GM23338 (cell line): ENCODE data around the gene MTRF1. TPM values are rescaled to one million over a fixed set of nuclear protein-coding genes. Genes with fewer than 3 reads are reported as not detected.

ENCODE experiments used
- ATAC-seq: fragments of 200-7000 bp; cut with Tn5 transposase; 3 replicates; pipeline ENCODE4 v1.9.1; 2020
- DNase-seq: peaks from one replicate; pipeline ENCODE4 v3.0.0-alpha.2; 2015; ENCODE audit warnings: low spot score
- H2AFZ ChIP-seq: fragments of 200-600 bp; sonication (generic); 2 replicates; pipeline ENCODE4 v1.8.0; 2016; ENCODE audit warnings: antibody characterized with exemption, mild to moderate bottlenecking, moderate library complexity
- H3F3A ChIP-seq: fragments of 200-600 bp; sonication (generic); replicated peaks from 2 replicates; pipeline ENCODE4 v1.8.0; 2017; ENCODE audit warnings: antibody characterized with exemption, mixed run types, low read depth
- H3K27ac ChIP-seq: fragments of 200-600 bp; sonication (generic); 2 replicates; pipeline ENCODE4 v1.6.1; 2016; ENCODE audit warnings: low read depth
- H3K27me3 ChIP-seq: fragments of 200-600 bp; sonication (generic); 2 replicates; pipeline ENCODE4 v1.8.0; 2016; ENCODE audit warnings: mild to moderate bottlenecking, mixed run types, moderate library complexity; ENCODE audit not compliant: insufficient read depth
- H3K36me3 ChIP-seq: fragments of 200-600 bp; sonication (generic); 2 replicates; pipeline ENCODE4 v1.8.0; 2016; ENCODE audit warnings: mild to moderate bottlenecking; ENCODE audit not compliant: insufficient read depth
- H3K4me1 ChIP-seq: fragments of 200-600 bp; sonication (generic); 2 replicates; pipeline ENCODE4 v1.8.0; 2016; ENCODE audit warnings: mild to moderate bottlenecking, moderate library complexity; ENCODE audit not compliant: insufficient read depth
- H3K4me2 ChIP-seq: fragments of 200-600 bp; sonication (generic); 2 replicates; pipeline ENCODE4 v1.7.1; 2017; ENCODE audit warnings: mixed run types
- H3K4me3 ChIP-seq: fragments of 200-600 bp; sonication (generic); 2 replicates; pipeline ENCODE4 v1.6.1; 2016; ENCODE audit warnings: mixed run types
- H3K79me2 ChIP-seq: fragments of 200-600 bp; sonication (generic); replicated peaks from 2 replicates; pipeline ENCODE4 v1.8.0; 2017; ENCODE audit warnings: mild to moderate bottlenecking; ENCODE audit not compliant: insufficient read depth
- H3K9me2 ChIP-seq: fragments of 200-600 bp; sonication (generic); 2 replicates; pipeline ENCODE4 v1.8.0; 2017; ENCODE audit not compliant: insufficient read depth
- H4K20me1 ChIP-seq: fragments of 200-600 bp; sonication (generic); replicated peaks from 2 replicates; pipeline ENCODE4 v1.8.0; 2017; ENCODE audit warnings: mild to moderate bottlenecking; ENCODE audit not compliant: insufficient read depth
- H3K27ac Mint-ChIP-seq: 2 replicates; pipeline ENCODE4 v1.8.0; 2020; ENCODE audit warnings: inconsistent platforms, mild to moderate bottlenecking, moderate library complexity, mixed read lengths
- H3K27me3 Mint-ChIP-seq: 3 replicates; pipeline ENCODE4 v1.8.0; 2022; ENCODE audit warnings: low read depth, mild to moderate bottlenecking, moderate library complexity, mixed read lengths, inconsistent platforms; ENCODE audit not compliant: insufficient read depth, poor library complexity
- H3K36me3 Mint-ChIP-seq: 3 replicates; pipeline ENCODE4 v1.8.0; 2021; ENCODE audit warnings: low read depth, mild to moderate bottlenecking, inconsistent platforms, moderate library complexity, mixed read lengths
- H3K4me1 Mint-ChIP-seq: 3 replicates; pipeline ENCODE4 v1.8.0; 2020; ENCODE audit warnings: mild to moderate bottlenecking, inconsistent platforms, mixed read lengths
- H3K4me3 Mint-ChIP-seq: 3 replicates; pipeline ENCODE4 v1.8.0; 2021; ENCODE audit warnings: moderate library complexity, mild to moderate bottlenecking, inconsistent platforms, mixed read lengths
- H3K9me3 Mint-ChIP-seq: 3 replicates; pipeline ENCODE4 v1.8.0; 2020; ENCODE audit warnings: moderate library complexity, mild to moderate bottlenecking, inconsistent platforms, mixed read lengths
- CREB1 ChIP-seq: fragments of 250-450 bp; sonication (Bioruptor Pico); IDR thresholded peaks from 2 replicates; pipeline ENCODE4 v1.5.0; 2020; ENCODE audit warnings: low read depth, mild to moderate bottlenecking, moderate library complexity
- EZH2 ChIP-seq: fragments of 200-600 bp; sonication (generic); IDR thresholded peaks from one replicate; pipeline ENCODE4 v1.8.0; 2017; ENCODE audit warnings: antibody characterized with exemption, mild to moderate bottlenecking, low read depth; ENCODE audit not compliant: unreplicated experiment
- EZH2phosphoT487 ChIP-seq: fragments of 200-600 bp; sonication (generic); IDR thresholded peaks from one replicate; pipeline ENCODE4 v1.8.1; 2018; ENCODE audit warnings: antibody characterized with exemption; ENCODE audit not compliant: unreplicated experiment
- JUNB ChIP-seq: IDR thresholded peaks from one replicate; pipeline ENCODE4 v1.6.1; 2016; ENCODE audit warnings: antibody characterized with exemption; ENCODE audit not compliant: unreplicated experiment
- NANOG ChIP-seq: IDR thresholded peaks from 2 replicates; pipeline ENCODE4 v1.6.1; 2016; ENCODE audit warnings: antibody characterized with exemption, borderline replicate concordance
- POLR2AphosphoS5 ChIP-seq: IDR thresholded peaks from 2 replicates; pipeline ENCODE4 v1.6.1; 2016; ENCODE audit warnings: antibody characterized with exemption, low read depth
- STAT1 ChIP-seq: IDR thresholded peaks from one replicate; pipeline ENCODE4 v1.6.1; 2016; ENCODE audit warnings: antibody characterized with exemption; ENCODE audit not compliant: unreplicated experiment
- ZNF114 ChIP-seq: fragments of 250-450 bp; sonication (Bioruptor Pico); IDR thresholded peaks from 2 replicates; pipeline ENCODE4 v1.5.0; 2020; ENCODE audit warnings: mild to moderate bottlenecking, moderate library complexity
- ZNF331 ChIP-seq: fragments of 250-450 bp; sonication (Bioruptor Pico); IDR thresholded peaks from 2 replicates; pipeline ENCODE4 v1.5.0; 2020; ENCODE audit warnings: low read depth, mild to moderate bottlenecking, moderate library complexity
- polyA plus RNA-seq: library from polyadenylated mRNA; unstranded; fragments of >200 nt; fragmentation: Nextera tagmentation; extraction: Ambion mirVana; gene quantifications from 2 replicates; pipeline ENCODE4 v1.2.1, GENCODE V29; 2016
- total RNA-seq: library from RNA; depleted of rRNA; stranded (reverse); fragments of >200 nt; shearing (Covaris generic); gene quantifications from 2 replicates; pipeline ENCODE4 v1.2.3, GENCODE V29; 2014
- TF ChIP-seq, protein P1 (sequence below): fragments of 250-450 bp; sonication (Bioruptor Pico); IDR thresholded peaks from 2 replicates; pipeline ENCODE4 v1.5.0; 2020; ENCODE audit warnings: mild to moderate bottlenecking, moderate library complexity
- TF ChIP-seq, protein P2 (sequence below), 2 experiments: fragments of 200-600 bp in 1 of 2; sonication (generic) in 1 of 2; conservative IDR thresholded peaks; 2 replicates each; pipeline versions ENCODE4 v1.5.1 to v1.6.1; 2016 to 2017; ENCODE audit warnings: antibody characterized with exemption in 2 of 2, low read depth in 2 of 2, mild to moderate bottlenecking in 2 of 2, moderate library complexity in 1 of 2
- TF ChIP-seq, protein P3 (sequence below): IDR thresholded peaks from one replicate; pipeline ENCODE4 v1.6.1; 2018; ENCODE audit warnings: antibody characterized with exemption; ENCODE audit not compliant: unreplicated experiment

MTRF1 gene
- total and polyA plus RNA-seq, 2 experiments from 2014 or later = 18.4 to 22.6 TPM

DNA sequence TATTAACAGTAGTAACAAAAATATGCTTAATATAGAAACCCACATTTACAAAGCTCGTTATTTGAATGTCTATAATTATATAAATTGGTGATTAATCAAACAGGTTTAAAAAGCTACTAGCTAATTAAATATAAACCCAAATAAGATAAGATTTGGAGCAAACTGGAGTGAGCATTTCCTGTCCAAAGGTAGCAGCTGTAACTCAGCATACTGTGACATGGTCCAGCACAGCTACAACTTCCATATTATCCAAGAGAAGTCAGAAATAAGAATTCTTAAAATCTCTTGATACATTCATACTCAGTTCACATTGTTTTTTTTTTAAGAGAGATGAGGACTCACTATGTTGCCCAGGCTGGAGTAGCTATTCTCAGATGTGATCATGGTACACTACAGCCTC lies 8.5 kb downstream of the MTRF1 start:
- no peak overlapping the region for H3K4me3 Mint-ChIP-seq
- no peaks in the 10 kb centered on the region for H3K27me3 Mint-ChIP-seq
- TF ChIP-seq, protein P1, sequence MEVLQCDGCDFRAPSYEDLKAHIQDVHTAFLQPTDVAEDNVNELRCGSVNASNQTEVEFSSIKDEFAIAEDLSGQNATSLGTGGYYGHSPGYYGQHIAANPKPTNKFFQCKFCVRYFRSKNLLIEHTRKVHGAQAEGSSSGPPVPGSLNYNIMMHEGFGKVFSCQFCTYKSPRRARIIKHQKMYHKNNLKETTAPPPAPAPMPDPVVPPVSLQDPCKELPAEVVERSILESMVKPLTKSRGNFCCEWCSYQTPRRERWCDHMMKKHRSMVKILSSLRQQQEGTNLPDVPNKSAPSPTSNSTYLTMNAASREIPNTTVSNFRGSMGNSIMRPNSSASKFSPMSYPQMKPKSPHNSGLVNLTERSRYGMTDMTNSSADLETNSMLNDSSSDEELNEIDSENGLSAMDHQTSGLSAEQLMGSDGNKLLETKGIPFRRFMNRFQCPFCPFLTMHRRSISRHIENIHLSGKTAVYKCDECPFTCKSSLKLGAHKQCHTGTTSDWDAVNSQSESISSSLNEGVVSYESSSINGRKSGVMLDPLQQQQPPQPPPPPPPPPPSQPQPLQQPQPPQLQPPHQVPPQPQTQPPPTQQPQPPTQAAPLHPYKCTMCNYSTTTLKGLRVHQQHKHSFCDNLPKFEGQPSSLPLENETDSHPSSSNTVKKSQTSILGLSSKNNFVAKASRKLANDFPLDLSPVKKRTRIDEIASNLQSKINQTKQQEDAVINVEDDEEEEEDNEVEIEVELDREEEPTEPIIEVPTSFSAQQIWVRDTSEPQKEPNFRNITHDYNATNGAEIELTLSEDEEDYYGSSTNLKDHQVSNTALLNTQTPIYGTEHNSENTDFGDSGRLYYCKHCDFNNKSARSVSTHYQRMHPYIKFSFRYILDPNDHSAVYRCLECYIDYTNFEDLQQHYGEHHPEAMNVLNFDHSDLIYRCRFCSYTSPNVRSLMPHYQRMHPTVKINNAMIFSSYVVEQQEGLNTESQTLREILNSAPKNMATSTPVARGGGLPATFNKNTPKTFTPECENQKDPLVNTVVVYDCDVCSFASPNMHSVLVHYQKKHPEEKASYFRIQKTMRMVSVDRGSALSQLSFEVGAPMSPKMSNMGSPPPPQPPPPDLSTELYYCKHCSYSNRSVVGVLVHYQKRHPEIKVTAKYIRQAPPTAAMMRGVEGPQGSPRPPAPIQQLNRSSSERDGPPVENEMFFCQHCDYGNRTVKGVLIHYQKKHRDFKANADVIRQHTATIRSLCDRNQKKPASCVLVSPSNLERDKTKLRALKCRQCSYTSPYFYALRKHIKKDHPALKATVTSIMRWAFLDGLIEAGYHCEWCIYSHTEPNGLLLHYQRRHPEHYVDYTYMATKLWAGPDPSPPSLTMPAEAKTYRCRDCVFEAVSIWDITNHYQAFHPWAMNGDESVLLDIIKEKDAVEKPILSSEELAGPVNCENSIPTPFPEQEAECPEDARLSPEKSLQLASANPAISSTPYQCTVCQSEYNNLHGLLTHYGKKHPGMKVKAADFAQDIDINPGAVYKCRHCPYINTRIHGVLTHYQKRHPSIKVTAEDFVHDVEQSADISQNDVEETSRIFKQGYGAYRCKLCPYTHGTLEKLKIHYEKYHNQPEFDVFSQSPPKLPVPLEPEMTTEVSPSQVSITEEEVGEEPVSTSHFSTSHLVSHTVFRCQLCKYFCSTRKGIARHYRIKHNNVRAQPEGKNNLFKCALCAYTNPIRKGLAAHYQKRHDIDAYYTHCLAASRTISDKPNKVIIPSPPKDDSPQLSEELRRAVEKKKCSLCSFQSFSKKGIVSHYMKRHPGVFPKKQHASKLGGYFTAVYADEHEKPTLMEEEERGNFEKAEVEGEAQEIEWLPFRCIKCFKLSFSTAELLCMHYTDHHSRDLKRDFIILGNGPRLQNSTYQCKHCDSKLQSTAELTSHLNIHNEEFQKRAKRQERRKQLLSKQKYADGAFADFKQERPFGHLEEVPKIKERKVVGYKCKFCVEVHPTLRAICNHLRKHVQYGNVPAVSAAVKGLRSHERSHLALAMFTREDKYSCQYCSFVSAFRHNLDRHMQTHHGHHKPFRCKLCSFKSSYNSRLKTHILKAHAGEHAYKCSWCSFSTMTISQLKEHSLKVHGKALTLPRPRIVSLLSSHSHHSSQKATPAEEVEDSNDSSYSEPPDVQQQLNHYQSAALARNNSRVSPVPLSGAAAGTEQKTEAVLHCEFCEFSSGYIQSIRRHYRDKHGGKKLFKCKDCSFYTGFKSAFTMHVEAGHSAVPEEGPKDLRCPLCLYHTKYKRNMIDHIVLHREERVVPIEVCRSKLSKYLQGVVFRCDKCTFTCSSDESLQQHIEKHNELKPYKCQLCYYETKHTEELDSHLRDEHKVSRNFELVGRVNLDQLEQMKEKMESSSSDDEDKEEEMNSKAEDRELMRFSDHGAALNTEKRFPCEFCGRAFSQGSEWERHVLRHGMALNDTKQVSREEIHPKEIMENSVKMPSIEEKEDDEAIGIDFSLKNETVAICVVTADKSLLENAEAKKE = no peak
- TF ChIP-seq EZH2 (no peak), POLR2AphosphoS5 (no peak), ZNF331 (no peak), CREB1 (CRISPR knock-in tag) (no peak), STAT1 (no peak), ZNF114 (CRISPR knock-in tag) (no peak), NANOG (no peak), EZH2phosphoT487 (no peak), JUNB (no peak)
- TF ChIP-seq, protein P2, sequence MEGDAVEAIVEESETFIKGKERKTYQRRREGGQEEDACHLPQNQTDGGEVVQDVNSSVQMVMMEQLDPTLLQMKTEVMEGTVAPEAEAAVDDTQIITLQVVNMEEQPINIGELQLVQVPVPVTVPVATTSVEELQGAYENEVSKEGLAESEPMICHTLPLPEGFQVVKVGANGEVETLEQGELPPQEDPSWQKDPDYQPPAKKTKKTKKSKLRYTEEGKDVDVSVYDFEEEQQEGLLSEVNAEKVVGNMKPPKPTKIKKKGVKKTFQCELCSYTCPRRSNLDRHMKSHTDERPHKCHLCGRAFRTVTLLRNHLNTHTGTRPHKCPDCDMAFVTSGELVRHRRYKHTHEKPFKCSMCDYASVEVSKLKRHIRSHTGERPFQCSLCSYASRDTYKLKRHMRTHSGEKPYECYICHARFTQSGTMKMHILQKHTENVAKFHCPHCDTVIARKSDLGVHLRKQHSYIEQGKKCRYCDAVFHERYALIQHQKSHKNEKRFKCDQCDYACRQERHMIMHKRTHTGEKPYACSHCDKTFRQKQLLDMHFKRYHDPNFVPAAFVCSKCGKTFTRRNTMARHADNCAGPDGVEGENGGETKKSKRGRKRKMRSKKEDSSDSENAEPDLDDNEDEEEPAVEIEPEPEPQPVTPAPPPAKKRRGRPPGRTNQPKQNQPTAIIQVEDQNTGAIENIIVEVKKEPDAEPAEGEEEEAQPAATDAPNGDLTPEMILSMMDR (conservative IDR thresholded peaks at IDR 0.05; ENCODE audit: low read depth in 2 of 2) = no peak
- TF ChIP-seq, protein P3, sequence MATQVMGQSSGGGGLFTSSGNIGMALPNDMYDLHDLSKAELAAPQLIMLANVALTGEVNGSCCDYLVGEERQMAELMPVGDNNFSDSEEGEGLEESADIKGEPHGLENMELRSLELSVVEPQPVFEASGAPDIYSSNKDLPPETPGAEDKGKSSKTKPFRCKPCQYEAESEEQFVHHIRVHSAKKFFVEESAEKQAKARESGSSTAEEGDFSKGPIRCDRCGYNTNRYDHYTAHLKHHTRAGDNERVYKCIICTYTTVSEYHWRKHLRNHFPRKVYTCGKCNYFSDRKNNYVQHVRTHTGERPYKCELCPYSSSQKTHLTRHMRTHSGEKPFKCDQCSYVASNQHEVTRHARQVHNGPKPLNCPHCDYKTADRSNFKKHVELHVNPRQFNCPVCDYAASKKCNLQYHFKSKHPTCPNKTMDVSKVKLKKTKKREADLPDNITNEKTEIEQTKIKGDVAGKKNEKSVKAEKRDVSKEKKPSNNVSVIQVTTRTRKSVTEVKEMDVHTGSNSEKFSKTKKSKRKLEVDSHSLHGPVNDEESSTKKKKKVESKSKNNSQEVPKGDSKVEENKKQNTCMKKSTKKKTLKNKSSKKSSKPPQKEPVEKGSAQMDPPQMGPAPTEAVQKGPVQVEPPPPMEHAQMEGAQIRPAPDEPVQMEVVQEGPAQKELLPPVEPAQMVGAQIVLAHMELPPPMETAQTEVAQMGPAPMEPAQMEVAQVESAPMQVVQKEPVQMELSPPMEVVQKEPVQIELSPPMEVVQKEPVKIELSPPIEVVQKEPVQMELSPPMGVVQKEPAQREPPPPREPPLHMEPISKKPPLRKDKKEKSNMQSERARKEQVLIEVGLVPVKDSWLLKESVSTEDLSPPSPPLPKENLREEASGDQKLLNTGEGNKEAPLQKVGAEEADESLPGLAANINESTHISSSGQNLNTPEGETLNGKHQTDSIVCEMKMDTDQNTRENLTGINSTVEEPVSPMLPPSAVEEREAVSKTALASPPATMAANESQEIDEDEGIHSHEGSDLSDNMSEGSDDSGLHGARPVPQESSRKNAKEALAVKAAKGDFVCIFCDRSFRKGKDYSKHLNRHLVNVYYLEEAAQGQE = no peak
- H3K27ac ChIP-seq = no peak overlapping the region
- DNase-seq = no peak
- H3K27me3 ChIP-seq = no peaks in the 10 kb centered on the region
- no peak overlapping the region for H3K4me2 ChIP-seq
- H3K9me2 ChIP-seq = no peaks in the 10 kb centered on the region
- no peak for ATAC-seq
- H3K36me3 Mint-ChIP-seq = peaks cover 46% of the 10 kb centered on the region
- H2AFZ ChIP-seq = no peak overlapping the region
- no peaks in the 10 kb centered on the region for H3K4me1 ChIP-seq
- no peak overlapping the region for H3K4me3 ChIP-seq
- H3K9me3 Mint-ChIP-seq = no peaks in the 10 kb centered on the region
- no peaks in the 10 kb centered on the region for H3F3A ChIP-seq
- H3K79me2 ChIP-seq = no peaks in the 10 kb centered on the region
- H3K4me1 Mint-ChIP-seq = no peaks in the 10 kb centered on the region
- H3K27ac Mint-ChIP-seq = no peak overlapping the region
- H3K36me3 ChIP-seq = peaks cover 22% of the 10 kb centered on the region
- peaks cover 16% of the 10 kb centered on the region for H4K20me1 ChIP-seq
